H1 (cell line): Measurements from ENCODE around the gene FDXACB1. TPM values are rescaled to one million over a fixed set of nuclear protein-coding genes. Genes with fewer than 3 reads are reported as not detected.
A peak's percentile ranks its signal among the peaks of the same experiment; 100 is the strongest.

Source experiments
- CTCF ChIA-PET: fragments of 300-600 bp; sonication (Branson Sonifier 250); formaldehyde crosslinking; loops from one replicate; lab custom pipeline; 2021; ENCODE audit not compliant: partially characterized antibody; lab: Charles Lee
- POLR2A ChIA-PET: fragments of 300-600 bp; sonication (Branson Sonifier 250); formaldehyde crosslinking; loops from one replicate; lab custom pipeline; 2021; ENCODE audit warnings: inconsistent platforms; ENCODE audit not compliant: partially characterized antibody; lab: Charles Lee
- DNase-seq, 2 experiments: peaks; one replicate each; pipeline versions ENCODE4 v3.0.0 to v3.0.0-alpha.2; 2010 to 2022; ENCODE audit warnings: low spot score in 2 of 2, low read depth in 1 of 2, mixed read lengths in 1 of 2
- FAIRE-seq: peaks from 2 replicates; lab custom pipeline; 2011; peaks lifted over from hg19 to GRCh38; lab: Jason Lieb, UNC
- H2AFZ ChIP-seq: 2 replicates; pipeline ENCODE4 v1.8.1; 2012; ENCODE audit warnings: low read length, inconsistent platforms
- H2AK5ac ChIP-seq: 2 replicates; pipeline ENCODE4 v1.6.1; 2013; ENCODE audit warnings: low read depth, low read length
- H2BK120ac ChIP-seq: replicated peaks from 2 replicates; pipeline ENCODE3; 2013; ENCODE audit warnings: low read depth, low read length, inconsistent platforms
- H2BK12ac ChIP-seq: 2 replicates; pipeline ENCODE4 v1.6.1; 2013; ENCODE audit warnings: low read depth, low read length
- H2BK15ac ChIP-seq: 2 replicates; pipeline ENCODE4 v1.6.1; 2013; ENCODE audit warnings: low read length
- H2BK20ac ChIP-seq: 2 replicates; pipeline ENCODE4 v1.6.1; 2013; ENCODE audit warnings: low read length
- H2BK5ac ChIP-seq: 2 replicates; pipeline ENCODE4 v1.6.1; 2013; ENCODE audit warnings: low read depth, low read length
- H3K14ac ChIP-seq: 2 replicates; pipeline ENCODE4 v1.6.1; 2013; ENCODE audit warnings: inconsistent platforms; ENCODE audit not compliant: insufficient read length
- H3K18ac ChIP-seq: 2 replicates; pipeline ENCODE4 v1.6.1; 2013; ENCODE audit warnings: low read length; ENCODE audit errors: extremely low read depth
- H3K23ac ChIP-seq: 2 replicates; pipeline ENCODE4 v1.6.1; 2013; ENCODE audit warnings: inconsistent platforms; ENCODE audit not compliant: insufficient read length
- H3K23me2 ChIP-seq: 2 replicates; pipeline ENCODE4 v1.6.1; 2013; ENCODE audit warnings: low read depth, low read length
- H3K27ac ChIP-seq: 2 replicates; pipeline ENCODE4 v1.6.1; 2011; ENCODE audit warnings: low read depth, low read length, inconsistent platforms
- H3K27me3 ChIP-seq, 4 experiments: replicated peaks in 1 of 4; 1 replicate in 1 of 4; 2 replicates in 3 of 4; pipeline versions ENCODE4 v1.6.1 to v1.8.1; 2011 to 2013; ENCODE audit warnings: low read length in 3 of 4, mild to moderate bottlenecking in 3 of 4, inconsistent platforms in 2 of 4, mixed read lengths in 2 of 4, moderate library complexity in 1 of 4; ENCODE audit not compliant: control insufficient read depth in 3 of 4, insufficient read depth in 3 of 4; ENCODE audit errors: extremely low read depth in 1 of 4
- H3K36me3 ChIP-seq, 4 experiments: 2 replicates each; pipeline versions ENCODE4 v1.6.1 to v1.8.1; 2011 to 2013; ENCODE audit warnings: mild to moderate bottlenecking in 4 of 4, low read length in 3 of 4, moderate library complexity in 2 of 4, control low read depth in 1 of 4, inconsistent platforms in 1 of 4; ENCODE audit not compliant: insufficient read depth in 4 of 4, control insufficient read depth in 2 of 4
- H3K4ac ChIP-seq: replicated peaks from 2 replicates; pipeline ENCODE3; 2013; ENCODE audit warnings: low read length, low read depth, mixed read lengths, inconsistent platforms; ENCODE audit not compliant: insufficient read length
- H3K4me1 ChIP-seq, 4 experiments: replicated peaks in 1 of 4; 1 replicate in 1 of 4; 2 replicates in 3 of 4; pipeline versions ENCODE4 v1.6.1 to v1.8.1; 2011 to 2013; ENCODE audit warnings: low read length in 3 of 4, inconsistent platforms in 2 of 4, mixed read lengths in 1 of 4; ENCODE audit not compliant: insufficient read depth in 4 of 4, control insufficient read depth in 3 of 4
- H3K4me2 ChIP-seq, 2 experiments: 2 replicates each; pipeline versions ENCODE4 v1.6.1 to v1.8.1; 2011 to 2013; ENCODE audit warnings: low read depth in 2 of 2, low read length in 2 of 2, control low read depth in 1 of 2, inconsistent platforms in 1 of 2, mild to moderate bottlenecking in 1 of 2; ENCODE audit not compliant: insufficient read depth in 1 of 2
- H3K4me3 ChIP-seq, 4 experiments: fragments of 200-600, 300-600 bp in 1 of 4; sonication (generic), shearing (Covaris generic), sonication (Bioruptor Twin) in 1 of 4; 2 replicates each; pipeline versions ENCODE4 v1.5.1 to v1.8.1; 2011 to 2016; ENCODE audit warnings: low read length in 4 of 4, low read depth in 3 of 4, control low read depth in 2 of 4, inconsistent platforms in 2 of 4, mild to moderate bottlenecking in 2 of 4, mixed read lengths in 1 of 4, moderate library complexity in 1 of 4; ENCODE audit not compliant: insufficient read depth in 2 of 4; ENCODE audit errors: extremely low read depth in 1 of 4
- H3K56ac ChIP-seq: replicated peaks from 2 replicates; pipeline ENCODE3; 2013; ENCODE audit warnings: low read depth, mild to moderate bottlenecking, mixed read lengths, low read length, inconsistent platforms; ENCODE audit not compliant: insufficient read length
- H3K79me1 ChIP-seq: 2 replicates; pipeline ENCODE4 v1.6.1; 2013; ENCODE audit warnings: low read depth, low read length, control low read depth
- H3K79me2 ChIP-seq, 2 experiments: 2 replicates each; pipeline versions ENCODE4 v1.6.1 to v1.8.1; 2012 to 2013; ENCODE audit warnings: low read length in 2 of 2, mild to moderate bottlenecking in 2 of 2, inconsistent platforms in 1 of 2; ENCODE audit not compliant: insufficient read depth in 2 of 2, control insufficient read depth in 1 of 2
- H3K9ac ChIP-seq, 4 experiments: replicated peaks in 1 of 4; 1 replicate in 1 of 4; 2 replicates in 3 of 4; pipeline versions ENCODE4 v1.6.1 to v1.8.1; 2011 to 2013; ENCODE audit warnings: low read depth in 3 of 4, low read length in 3 of 4, control low read depth in 2 of 4, mild to moderate bottlenecking in 2 of 4, moderate library complexity in 2 of 4, inconsistent platforms in 1 of 4; ENCODE audit errors: extremely low read depth in 1 of 4
- H3K9me3 ChIP-seq, 2 experiments: 2 replicates each; pipeline versions ENCODE4 v1.6.1 to v1.8.1; 2012 to 2013; ENCODE audit warnings: mild to moderate bottlenecking in 2 of 2, moderate library complexity in 2 of 2, control low read depth in 1 of 2, inconsistent platforms in 1 of 2, low read depth in 1 of 2, low read length in 1 of 2, mixed read lengths in 1 of 2; ENCODE audit not compliant: insufficient read depth in 2 of 2
- H4K20me1 ChIP-seq, 2 experiments: replicated peaks in 1 of 2; 2 replicates each; pipeline versions ENCODE3 to v1.8.1; 2011 to 2013; ENCODE audit warnings: inconsistent platforms in 2 of 2, low read length in 2 of 2, mild to moderate bottlenecking in 1 of 2; ENCODE audit not compliant: insufficient read depth in 2 of 2, control insufficient read depth in 1 of 2
- H4K5ac ChIP-seq: 2 replicates; pipeline ENCODE4 v1.6.1; 2013; ENCODE audit warnings: low read length, low read depth, mixed read lengths, inconsistent platforms; ENCODE audit not compliant: insufficient read length
- H4K8ac ChIP-seq: 2 replicates; pipeline ENCODE4 v1.8.0; 2013; ENCODE audit warnings: mild to moderate bottlenecking, moderate library complexity, low read length, inconsistent platforms; ENCODE audit not compliant: insufficient read depth; ENCODE audit errors: extremely low read depth
- H4K91ac ChIP-seq: replicated peaks from 2 replicates; pipeline ENCODE3; 2013; ENCODE audit warnings: low read length, mixed read lengths, inconsistent platforms; ENCODE audit not compliant: insufficient read length
- CBX8 ChIP-seq: fragments of 300-800, 300-1000 bp; sonication (generic); IDR thresholded peaks from 2 replicates; pipeline ENCODE4 v1.7.1; 2016; ENCODE audit warnings: low read depth, low read length, borderline replicate concordance
- POLR2AphosphoS5 ChIP-seq: IDR thresholded peaks from 2 replicates; pipeline ENCODE4 v1.6.1; 2011; ENCODE audit warnings: low read depth, low read length
- SUZ12 ChIP-seq: fragments of 200-600 bp; sonication (generic); IDR thresholded peaks from 2 replicates; pipeline ENCODE4 v1.6.1; 2012; ENCODE audit warnings: mild to moderate bottlenecking, inconsistent platforms, low read length, moderate library complexity, mixed read lengths
- TAF7 ChIP-seq: optimal IDR thresholded peaks from 2 replicates; pipeline ENCODE3; 2011; ENCODE audit warnings: low read depth, mild to moderate bottlenecking, inconsistent platforms, low read length, moderate library complexity, borderline replicate concordance
- WGBS, 2 experiments: shearing (Covaris generic) in 1 of 2; methylation state at CpG; one replicate each; pipeline versions ENCODE4 v1.1.6 to v1.1.7; 2013 to 2015; ENCODE audit warnings: low lambda C conversion rate in 2 of 2, mixed read lengths in 2 of 2, inconsistent platforms in 1 of 2, low coverage in 1 of 2, missing lambda C conversion rate in 1 of 2; ENCODE audit not compliant: insufficient replicate concordance in 2 of 2, insufficient coverage in 1 of 2, insufficient read length in 1 of 2; ENCODE audit errors: extremely low coverage in 1 of 2, missing lambda C conversion rate in 1 of 2; 5-methylcytosine and 5-hydroxymethylcytosine counted together
- polyA plus RNA-seq, 7 experiments: library from polyadenylated mRNA; depleted of rRNA in 3 of 7; stranded (reverse) in 5 of 7; unstranded in 2 of 7; fragments of >200 nt in 5 of 7; fragments of 200-250 nt in 2 of 7; gene quantifications; 1 replicate in 5 of 7; 2 replicates in 1 of 7; 4 replicates in 1 of 7; pipeline versions ENCODE4 v1.2.1 to v1.2.3, GENCODE V29; 2011 to 2013; ENCODE audit warnings: missing spikeins in 2 of 7, mixed read lengths in 2 of 7
- total RNA-seq: library from RNA; stranded (reverse); fragmentation: NEBNext Ultra II Directional; extraction: Animal tissue kit (Norgen Biotek cat#: 25700); gene quantifications from 2 replicates; pipeline ENCODE4 v1.2.1, GENCODE V29; 2021

Gene FDXACB1
- total and polyA plus RNA-seq, 2 of the 8 experiments (the other 6 are each of a cell fraction or from before 2014, with no cell fraction given) = 1.4 to 2.3 TPM

GRCh38 chr11:111916768-111917167, 37.8 kb upstream of the FDXACB1 start:
- Histone ChIP-seq H3K27ac (no peak overlapping the region), H3K23me2 (peaks cover 4% of the 10 kb centered on the region; the same call in 1 of the 2 replicates), H3K36me3 (no peaks in the 10 kb centered on the region), H4K91ac (no peak overlapping the region), H3K56ac (no peak overlapping the region), H2BK15ac (no peak overlapping the region), H3K4ac (no peak overlapping the region), H2BK12ac (no peak overlapping the region), H2AK5ac (no peak overlapping the region), H3K14ac (no peak overlapping the region), H3K4me1 (peaks cover 3 to 15% (median 10%) of the 10 kb centered on the region in 4 experiments; a peak in 6 of 7 replicates), H2BK20ac (0 out of 2 replicates have a peak overlapping the region, but pooled peaks have one; percentile 3), H3K9ac (no peak overlapping the region), H4K5ac (no peak overlapping the region), H2AFZ (no peak overlapping the region), H4K8ac (no peak overlapping the region), H3K18ac (no peak overlapping the region)
- no peak for FAIRE-seq
- no peak for TF ChIP-seq CBX8
- TF ChIP-seq TAF7 = no peak
- TF ChIP-seq POLR2AphosphoS5 = no peak
- no peak for TF ChIP-seq SUZ12
- TF ChIP-seq, all 59 proteins: peak for 0
- Histone ChIP-seq H3K23ac (no peak overlapping the region), H2BK120ac (no peak overlapping the region), H3K79me2 (no peaks in the 10 kb centered on the region), H4K20me1 (no peaks in the 10 kb centered on the region), H3K9me3 (no peaks in the 10 kb centered on the region), H3K4me3 (no peak overlapping the region), H2BK5ac (no peak overlapping the region), H3K4me2 (no peak overlapping the region), H3K27me3 (no peaks in the 10 kb centered on the region), H3K79me1 (no peaks in the 10 kb centered on the region)
- POLR2A ChIA-PET = no interaction called here
- DNase-seq = no peak
- CTCF ChIA-PET = no interaction called here
- 93% methylated on average over 1 of the region's 1 CpG; no CpG with 5 or more reads in 1 of the 2 experiments for WGBS, 2 experiments
